ENCODE measurements around the gene INTS6.
A peak's percentile ranks its signal among the peaks of the same experiment; 100 is the strongest.

Gene INTS6

GRCh38 chr13:51444922-51445321 lies 7.9 kb downstream of the INTS6 start:
- Mint-ChIP-seq H3K4me3 (no peak overlapping the region), H3K4me1 (peaks cover 11% of the 10 kb centered on the region), H3K36me3 (ENCODE audit: low read depth) (peaks cover 17% of the 10 kb centered on the region), H3K27ac (peak overlapping the region in 1 of 3 experiments; percentile 30), H3K27me3 (ENCODE audit: low read depth) (no peaks in the 10 kb centered on the region), H3K9me3 (no peaks in the 10 kb centered on the region)
- peak; percentile 23 to 49 (median 40) for TF ChIP-seq CTCF (IDR thresholded peaks at IDR 0.05; ENCODE audit: unreplicated experiment in 3 of 3)

- H3K27me3 Mint-ChIP-seq (ENCODE audit: low read depth): no peaks in the 10 kb centered on the region
- no peaks in the 10 kb centered on the region for H3K9me3 Mint-ChIP-seq
- no peak overlapping the region for H3K4me3 Mint-ChIP-seq
- H3K27ac Mint-ChIP-seq: no peak overlapping the region
- H3K36me3 Mint-ChIP-seq (ENCODE audit: low read depth): no peaks in the 10 kb centered on the region
- no peak for TF ChIP-seq CTCF (IDR thresholded peaks at IDR 0.05; ENCODE audit: unreplicated experiment in 3 of 3)
- H3K4me1 Mint-ChIP-seq: no peaks in the 10 kb centered on the region
Observed at GRCh38 chr13:51440381-51440780, 12.5 kb downstream of the INTS6 start.

- Mint-ChIP-seq H3K36me3 (ENCODE audit: low read depth) (no peaks in the 10 kb centered on the region), H3K4me1 (no peaks in the 10 kb centered on the region), H3K4me3 (no peak overlapping the region), H3K9me3 (no peaks in the 10 kb centered on the region), H3K27me3 (ENCODE audit: low read depth) (no peaks in the 10 kb centered on the region), H3K27ac (no peak overlapping the region)
- no peak for TF ChIP-seq CTCF (IDR thresholded peaks at IDR 0.05; ENCODE audit: unreplicated experiment in 3 of 3)
Observed at GRCh38 chr13:51437550-51438127, 15.2 kb downstream of the INTS6 start.

GRCh38 chr13:51435002-51435578 lies 17.7 kb downstream of the INTS6 start:
- H3K9me3 Mint-ChIP-seq: no peaks in the 10 kb centered on the region
- no peak overlapping the region for H3K27ac Mint-ChIP-seq
- H3K4me3 Mint-ChIP-seq: no peak overlapping the region
- peaks cover 10% of the 10 kb centered on the region for H3K36me3 Mint-ChIP-seq (ENCODE audit: low read depth)
- H3K27me3 Mint-ChIP-seq (ENCODE audit: low read depth): no peaks in the 10 kb centered on the region
- TF ChIP-seq CTCF (IDR thresholded peaks at IDR 0.05; ENCODE audit: unreplicated experiment in 3 of 3): peak; percentile 54 to 74 (median 56)
- no peaks in the 10 kb centered on the region for H3K4me1 Mint-ChIP-seq

GRCh38 chr13:51432576-51432975 lies 20.3 kb downstream of the INTS6 start:
- Mint-ChIP-seq H3K4me1 (no peaks in the 10 kb centered on the region), H3K27me3 (ENCODE audit: low read depth) (no peaks in the 10 kb centered on the region), H3K36me3 (ENCODE audit: low read depth) (peaks cover 27% of the 10 kb centered on the region), H3K9me3 (no peaks in the 10 kb centered on the region), H3K4me3 (no peak overlapping the region), H3K27ac (no peak overlapping the region)
- no peak for TF ChIP-seq CTCF (IDR thresholded peaks at IDR 0.05; ENCODE audit: unreplicated experiment in 3 of 3)

GRCh38 chr13:51426982-51427381 lies 25.9 kb downstream of the INTS6 start:
- Mint-ChIP-seq H3K36me3 (ENCODE audit: low read depth) (peaks cover 37% of the 10 kb centered on the region), H3K4me3 (no peak overlapping the region), H3K9me3 (no peaks in the 10 kb centered on the region), H3K27me3 (ENCODE audit: low read depth) (no peaks in the 10 kb centered on the region), H3K4me1 (no peaks in the 10 kb centered on the region), H3K27ac (no peak overlapping the region)
- TF ChIP-seq CTCF (IDR thresholded peaks at IDR 0.05; ENCODE audit: unreplicated experiment in 3 of 3): no peak
